HepG2 (cell line): ENCODE results near the gene MIX23. TPM values are rescaled to one million over a fixed set of nuclear protein-coding genes. Genes with fewer than 3 reads are reported as not detected.

Experiments
- AGO2 ChIP-seq: fragments of 200-400 bp; formaldehyde crosslinking; optimal IDR thresholded peaks from 2 replicates; pipeline ENCODE3; 2017; ENCODE audit warnings: mild to moderate bottlenecking, low read depth, low read length, moderate library complexity
- ATF6 ChIP-seq: sonication (generic); formaldehyde crosslinking; conservative IDR thresholded peaks from 2 replicates; pipeline ENCODE4 v1.4.0; 2020; ENCODE audit warnings: missing genetic modification reagents
- BRCA1 ChIP-seq: sonication (generic); formaldehyde crosslinking; IDR thresholded peaks from 2 replicates; pipeline ENCODE4 v1.4.0; 2020; ENCODE audit warnings: missing genetic modification reagents
- GABPA ChIP-seq, 2 experiments: IDR thresholded peaks; 2 replicates each; pipeline ENCODE4 v1.6.1; 2011 to 2016; ENCODE audit warnings: low read depth in 2 of 2, low read length in 1 of 2, missing biosample characterization in 1 of 2, missing genetic modification characterization in 1 of 2
- HNF4G ChIP-seq, 2 experiments: sonication (generic) in 1 of 2; formaldehyde crosslinking in 1 of 2; IDR thresholded peaks; 2 replicates each; pipeline versions ENCODE4 v1.4.0 to v1.6.1; 2011 to 2020; ENCODE audit warnings: borderline replicate concordance in 2 of 2, low read depth in 2 of 2, mild to moderate bottlenecking in 2 of 2, low read length in 1 of 2, missing genetic modification reagents in 1 of 2, moderate library complexity in 1 of 2
- KLF13 ChIP-seq: sonication (generic); formaldehyde crosslinking; IDR thresholded peaks from 2 replicates; pipeline ENCODE4 v1.4.0; 2020; ENCODE audit warnings: mild to moderate bottlenecking, missing genetic modification reagents
- MNT ChIP-seq: fragments of 450-650 bp; IDR thresholded peaks from 2 replicates; pipeline ENCODE4 v1.6.1; 2016
- MTA3 ChIP-seq: sonication (generic); formaldehyde crosslinking; IDR thresholded peaks from 2 replicates; pipeline ENCODE4 v1.4.0; 2020; ENCODE audit warnings: missing genetic modification reagents
- PPARG ChIP-seq: conservative IDR thresholded peaks from 2 replicates; pipeline ENCODE4 v1.6.1; 2016; ENCODE audit warnings: missing biosample characterization, missing genetic modification reagents
- PRPF4 ChIP-seq: fragments of 200-400 bp; formaldehyde crosslinking; IDR thresholded peaks from 2 replicates; pipeline ENCODE4 v1.6.1; 2016; ENCODE audit warnings: low read length, low read depth; ENCODE audit not compliant: poor library complexity, severe bottlenecking
- SAP130 ChIP-seq: IDR thresholded peaks from 2 replicates; pipeline ENCODE4 v1.6.1; 2016; ENCODE audit warnings: low read depth
- TRAFD1 ChIP-seq: sonication (generic); formaldehyde crosslinking; IDR thresholded peaks from 2 replicates; pipeline ENCODE4 v1.5.1; 2020; ENCODE audit warnings: missing genetic modification reagents, mild to moderate bottlenecking, borderline replicate concordance
- ZBTB14 ChIP-seq: sonication (generic); formaldehyde crosslinking; IDR thresholded peaks from 2 replicates; pipeline ENCODE4 v1.4.0; 2020; ENCODE audit warnings: missing genetic modification reagents
- ZBTB39 ChIP-seq: sonication (generic); formaldehyde crosslinking; IDR thresholded peaks from 2 replicates; pipeline ENCODE4 v1.5.0; 2020; ENCODE audit warnings: missing genetic modification reagents
- ZBTB42 ChIP-seq: sonication (generic); formaldehyde crosslinking; IDR thresholded peaks from 2 replicates; pipeline ENCODE4 v1.5.0; 2020; ENCODE audit warnings: mild to moderate bottlenecking, missing genetic modification reagents
- ZNF205 ChIP-seq: IDR thresholded peaks from 2 replicates; pipeline ENCODE4 v1.6.1; 2018; ENCODE audit warnings: missing biosample characterization, missing genetic modification reagents
- ZNF367 ChIP-seq: sonication (generic); formaldehyde crosslinking; IDR thresholded peaks from 2 replicates; pipeline ENCODE4 v1.4.0; 2020; ENCODE audit warnings: missing genetic modification reagents, borderline replicate concordance
- ZNF652 ChIP-seq: IDR thresholded peaks from 2 replicates; pipeline ENCODE4 v1.6.1; 2016; ENCODE audit warnings: low read depth, borderline replicate concordance
- ZNF674 ChIP-seq: sonication (generic); formaldehyde crosslinking; IDR thresholded peaks from 2 replicates; pipeline ENCODE4 v1.5.0; 2020; ENCODE audit warnings: low read depth, mild to moderate bottlenecking, missing genetic modification reagents
- polyA plus RNA-seq, 8 experiments: library from polyadenylated mRNA; depleted of rRNA in 3 of 8; stranded (reverse) in 7 of 8; unstranded in 1 of 8; fragments of >200 nt; fragmentation: Illumina TruSeq in 4 of 8; extraction: Trizol in 4 of 8; gene quantifications; 2 replicates each; pipeline versions ENCODE4 v1.2.1 to v1.2.3, GENCODE V29; 2011 to 2016; ENCODE audit warnings: low read depth in 4 of 8, missing spikeins in 1 of 8, mixed read lengths in 1 of 8; ENCODE audit not compliant: insufficient read depth in 1 of 8
- total RNA-seq, 5 experiments: library from RNA; depleted of rRNA; stranded (reverse); fragments of >200 nt; fragmentation: Illumina TruSeq; extraction: Trizol; gene quantifications; 2 replicates each; pipeline ENCODE4 v1.2.3, GENCODE V29; 2016; ENCODE audit warnings: low read depth in 1 of 5

MIX23 gene
- total and polyA plus RNA-seq, 2 of the 13 experiments (the other 11 are each of a cell fraction or from before 2014, with no cell fraction given) = 20.0 to 152 TPM

- TF ChIP-seq HNF4G (IDR thresholded peaks at IDR 0.05; ENCODE audit: borderline replicate concordance, low read depth, low read length) = no peak
- no peak for TF ChIP-seq HNF4G (CRISPR knock-in tag; IDR thresholded peaks at IDR 0.05; ENCODE audit: borderline replicate concordance, low read depth)
- peak; percentile 79 for TF ChIP-seq MNT
- TF ChIP-seq ZBTB39 (CRISPR knock-in tag) = no peak
- TF ChIP-seq AGO2 = no peak
- 0 out of 2 replicates have a peak, but pooled peaks have one; percentile 11 for TF ChIP-seq ZNF367 (CRISPR knock-in tag)
- TF ChIP-seq ZBTB14 (CRISPR knock-in tag) = no peak
- 0 out of 2 replicates have a peak, but pooled peaks have one; percentile 69 for TF ChIP-seq ZBTB42 (CRISPR knock-in tag)
- peak; percentile 92 for TF ChIP-seq SAP130 (CRISPR knock-in tag)
- no peak for TF ChIP-seq TRAFD1
- no peak; the same call in 1 of the 2 replicates for TF ChIP-seq PPARG
- no peak for TF ChIP-seq PRPF4
- TF ChIP-seq ZNF652 (CRISPR knock-in tag) = no peak
- TF ChIP-seq GABPA (IDR thresholded peaks at IDR 0.05; ENCODE audit: low read depth, low read length) = peak; percentile 70
- peak; percentile 94 for TF ChIP-seq GABPA (CRISPR knock-in tag; IDR thresholded peaks at IDR 0.05; ENCODE audit: low read depth)
- TF ChIP-seq MTA3 (CRISPR knock-in tag) = no peak
- TF ChIP-seq KLF13 (CRISPR knock-in tag) = no peak
- TF ChIP-seq ZNF674 = peak; percentile 32; the same call in 1 of the 2 replicates
- 0 out of 2 replicates have a peak, but pooled peaks have one; percentile 19 for TF ChIP-seq BRCA1
- TF ChIP-seq ZNF205 (CRISPR knock-in tag) = no peak
- TF ChIP-seq ATF6 (CRISPR knock-in tag) = peak; percentile 85
Measured at GRCh38 chr3:122415762-122416654, 33.0 kb upstream of the MIX23 start, which contains the start of gene WDR5B (continued).
